B cell (primary cell): ENCODE data around the gene SEPTIN5.

Experiments used
- EZH2 ChIP-seq: IDR thresholded peaks from 2 replicates; pipeline ENCODE4 v1.6.1; 2012; ENCODE audit warnings: borderline replicate concordance, low read depth, mild to moderate bottlenecking, moderate library complexity, low read length; ENCODE audit not compliant: insufficient read depth, poor library complexity, severe bottlenecking
- TF ChIP-seq, protein P1 (sequence below): fragments of 200-600 bp; IDR thresholded peaks from one replicate; pipeline ENCODE4 v1.8.0; 2022; ENCODE audit warnings: antibody characterized with exemption, mild to moderate bottlenecking

GRCh38 chr22:19704355-19705015 lies 9.8 kb upstream of the SEPTIN5 start:
- TF ChIP-seq EZH2 = no peak
- TF ChIP-seq, protein P1, sequence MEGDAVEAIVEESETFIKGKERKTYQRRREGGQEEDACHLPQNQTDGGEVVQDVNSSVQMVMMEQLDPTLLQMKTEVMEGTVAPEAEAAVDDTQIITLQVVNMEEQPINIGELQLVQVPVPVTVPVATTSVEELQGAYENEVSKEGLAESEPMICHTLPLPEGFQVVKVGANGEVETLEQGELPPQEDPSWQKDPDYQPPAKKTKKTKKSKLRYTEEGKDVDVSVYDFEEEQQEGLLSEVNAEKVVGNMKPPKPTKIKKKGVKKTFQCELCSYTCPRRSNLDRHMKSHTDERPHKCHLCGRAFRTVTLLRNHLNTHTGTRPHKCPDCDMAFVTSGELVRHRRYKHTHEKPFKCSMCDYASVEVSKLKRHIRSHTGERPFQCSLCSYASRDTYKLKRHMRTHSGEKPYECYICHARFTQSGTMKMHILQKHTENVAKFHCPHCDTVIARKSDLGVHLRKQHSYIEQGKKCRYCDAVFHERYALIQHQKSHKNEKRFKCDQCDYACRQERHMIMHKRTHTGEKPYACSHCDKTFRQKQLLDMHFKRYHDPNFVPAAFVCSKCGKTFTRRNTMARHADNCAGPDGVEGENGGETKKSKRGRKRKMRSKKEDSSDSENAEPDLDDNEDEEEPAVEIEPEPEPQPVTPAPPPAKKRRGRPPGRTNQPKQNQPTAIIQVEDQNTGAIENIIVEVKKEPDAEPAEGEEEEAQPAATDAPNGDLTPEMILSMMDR = no peak
